Suprapubic skin (tissue), 4 donors: ENCODE results near the gene EXTL1. TPM values are rescaled to one million over a fixed set of nuclear protein-coding genes. Genes with fewer than 3 reads are reported as not detected.

Experiments used
- DNase-seq, 2 donors: peaks; one replicate each; pipeline ENCODE4 v3.0.0-alpha.2; 2019; ENCODE audit warnings: low spot score in 2 of 2
- H3K27ac ChIP-seq: fragments of 200-600 bp; sonication (generic); one replicate; pipeline ENCODE4 v1.5.1; 2019
- H3K27me3 ChIP-seq: fragments of 200-600 bp; sonication (generic); one replicate; pipeline ENCODE4 v1.5.1; 2019
- H3K36me3 ChIP-seq: fragments of 200-600 bp; sonication (generic); one replicate; pipeline ENCODE4 v1.5.1; 2019
- H3K4me1 ChIP-seq: fragments of 200-600 bp; sonication (generic); one replicate; pipeline ENCODE4 v1.5.1; 2019
- H3K4me3 ChIP-seq: fragments of 200-600 bp; sonication (generic); one replicate; pipeline ENCODE4 v1.5.1; 2019; ENCODE audit warnings: mild to moderate bottlenecking
- H3K9me3 ChIP-seq: fragments of 200-600 bp; sonication (generic); one replicate; pipeline ENCODE4 v1.5.1; 2019
- EP300 ChIP-seq: sonication (generic); formaldehyde crosslinking; IDR thresholded peaks from one replicate; pipeline ENCODE4 v1.6.1; 2017; ENCODE audit warnings: antibody characterized with exemption
- POLR2A ChIP-seq, 2 donors: fragments of 450-650 bp; IDR thresholded peaks; one replicate each; pipeline ENCODE4 v1.6.1; 2017; ENCODE audit warnings: antibody characterized with exemption in 2 of 2, mild to moderate bottlenecking in 2 of 2, moderate library complexity in 2 of 2
- POLR2AphosphoS5 ChIP-seq, 3 donors: sonication (generic); formaldehyde crosslinking; IDR thresholded peaks; one replicate each; pipeline ENCODE4 v1.6.1; 2017; ENCODE audit warnings: antibody characterized with exemption in 3 of 3
- WGBS: methylation state at CpG from one replicate; pipeline ENCODE4 v1.1.5; 2018; 5-methylcytosine and 5-hydroxymethylcytosine counted together
- total RNA-seq, 4 donors: library from RNA; depleted of rRNA; stranded (reverse); fragments of >200 nt; gene quantifications; one replicate each; pipeline ENCODE4 v1.1.0, GENCODE V29; 2016
- TF ChIP-seq, protein P1 (sequence below), 2 donors: fragments of 200-600 bp in 1 of 2; fragments of 450-650 bp in 1 of 2; sonication (generic) in 1 of 2; IDR thresholded peaks; one replicate each; pipeline ENCODE4 v1.5.1; 2016 to 2019; ENCODE audit warnings: antibody characterized with exemption in 2 of 2, mild to moderate bottlenecking in 1 of 2, moderate library complexity in 1 of 2

EXTL1 gene
- total RNA-seq, 4 donors from 2014 or later = 1.6 to 9.5 (median 4.2) TPM

DNA sequence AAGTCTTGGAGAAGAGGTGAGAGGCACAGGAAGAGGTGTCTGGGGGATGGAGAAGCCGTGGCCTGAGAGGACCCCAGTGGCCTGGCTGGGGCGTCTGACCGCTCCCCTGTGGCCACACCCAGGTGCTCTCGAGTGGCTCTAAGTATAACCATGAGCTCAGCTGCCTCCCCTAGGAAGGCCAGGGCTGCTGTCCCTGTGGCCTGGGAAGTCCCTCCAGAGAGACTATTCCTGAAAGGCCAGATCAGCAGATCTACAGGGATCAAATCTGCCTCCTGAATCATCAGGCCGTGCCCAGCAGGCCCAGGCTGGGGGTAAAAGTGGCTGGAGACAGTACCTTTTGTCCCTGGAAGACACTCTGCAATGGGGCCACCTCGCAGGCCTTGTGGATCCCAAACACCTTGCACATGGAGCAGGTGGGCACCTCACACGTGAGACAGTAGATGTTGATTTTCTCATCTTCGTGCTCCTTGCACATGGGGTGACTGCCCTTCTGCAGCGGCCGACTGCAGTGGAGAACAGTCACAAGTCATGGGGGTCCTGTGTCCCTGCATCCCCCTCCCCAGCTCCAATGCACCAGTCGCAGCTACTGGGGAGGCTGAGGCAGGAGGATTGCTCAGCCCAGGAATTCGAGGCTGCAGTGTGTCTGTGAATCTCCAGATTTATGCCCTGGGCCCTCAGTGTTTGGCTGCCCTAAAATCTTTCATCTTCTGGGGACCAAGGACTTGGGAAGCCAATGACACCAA is 39.4 kb downstream of the EXTL1 start:
- H3K9me3 ChIP-seq = no peaks in the 10 kb centered on the region
- DNase-seq = no peak
- H3K27ac ChIP-seq = no peak overlapping the region
- peaks cover 4% of the 10 kb centered on the region for H3K27me3 ChIP-seq
- no peaks in the 10 kb centered on the region for H3K4me1 ChIP-seq
- 72% methylated on average over 5 of the region's 12 CpGs for WGBS
- no peak overlapping the region for H3K4me3 ChIP-seq
- H3K36me3 ChIP-seq = peaks cover 2% of the 10 kb centered on the region
- no peak for TF ChIP-seq EP300
- TF ChIP-seq POLR2AphosphoS5 (IDR thresholded peaks at IDR 0.05) = no peak
- no peak for TF ChIP-seq POLR2A (IDR thresholded peaks at IDR 0.05)
- TF ChIP-seq, protein P1, sequence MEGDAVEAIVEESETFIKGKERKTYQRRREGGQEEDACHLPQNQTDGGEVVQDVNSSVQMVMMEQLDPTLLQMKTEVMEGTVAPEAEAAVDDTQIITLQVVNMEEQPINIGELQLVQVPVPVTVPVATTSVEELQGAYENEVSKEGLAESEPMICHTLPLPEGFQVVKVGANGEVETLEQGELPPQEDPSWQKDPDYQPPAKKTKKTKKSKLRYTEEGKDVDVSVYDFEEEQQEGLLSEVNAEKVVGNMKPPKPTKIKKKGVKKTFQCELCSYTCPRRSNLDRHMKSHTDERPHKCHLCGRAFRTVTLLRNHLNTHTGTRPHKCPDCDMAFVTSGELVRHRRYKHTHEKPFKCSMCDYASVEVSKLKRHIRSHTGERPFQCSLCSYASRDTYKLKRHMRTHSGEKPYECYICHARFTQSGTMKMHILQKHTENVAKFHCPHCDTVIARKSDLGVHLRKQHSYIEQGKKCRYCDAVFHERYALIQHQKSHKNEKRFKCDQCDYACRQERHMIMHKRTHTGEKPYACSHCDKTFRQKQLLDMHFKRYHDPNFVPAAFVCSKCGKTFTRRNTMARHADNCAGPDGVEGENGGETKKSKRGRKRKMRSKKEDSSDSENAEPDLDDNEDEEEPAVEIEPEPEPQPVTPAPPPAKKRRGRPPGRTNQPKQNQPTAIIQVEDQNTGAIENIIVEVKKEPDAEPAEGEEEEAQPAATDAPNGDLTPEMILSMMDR (IDR thresholded peaks at IDR 0.05) = no peak

DNA sequence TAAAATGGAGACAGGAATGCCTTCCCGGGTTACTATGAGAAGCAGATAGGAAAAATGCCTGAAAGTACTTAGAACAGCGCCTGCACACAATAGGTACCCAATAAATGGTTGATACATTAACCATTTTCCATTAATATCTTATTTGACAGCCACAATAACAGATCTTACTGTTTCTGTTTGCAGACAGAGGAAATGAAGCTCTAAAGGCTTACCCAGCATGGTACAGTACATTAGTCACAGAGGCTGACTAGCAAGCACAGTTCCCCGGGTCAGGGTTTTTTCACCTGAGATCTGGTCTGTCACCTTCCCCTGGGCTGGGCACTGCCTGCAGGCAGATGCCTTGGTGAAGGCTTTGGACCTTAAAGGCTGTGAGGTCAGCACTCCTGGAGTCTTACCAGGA is 43.0 kb downstream of the EXTL1 start:
- H3K36me3 ChIP-seq = peaks cover 2% of the 10 kb centered on the region
- 70% methylated on average over 3 of the region's 3 CpGs for WGBS
- H3K4me1 ChIP-seq = no peaks in the 10 kb centered on the region
- H3K9me3 ChIP-seq = no peaks in the 10 kb centered on the region
- TF ChIP-seq EP300 = no peak
- TF ChIP-seq, protein P1 (IDR thresholded peaks at IDR 0.05) = no peak
- no peak for TF ChIP-seq POLR2A (IDR thresholded peaks at IDR 0.05)
- no peak for TF ChIP-seq POLR2AphosphoS5 (IDR thresholded peaks at IDR 0.05)
- no peak for DNase-seq
- no peak overlapping the region for H3K4me3 ChIP-seq
- H3K27me3 ChIP-seq = peaks cover 17% of the 10 kb centered on the region
- H3K27ac ChIP-seq = no peak overlapping the region

DNA sequence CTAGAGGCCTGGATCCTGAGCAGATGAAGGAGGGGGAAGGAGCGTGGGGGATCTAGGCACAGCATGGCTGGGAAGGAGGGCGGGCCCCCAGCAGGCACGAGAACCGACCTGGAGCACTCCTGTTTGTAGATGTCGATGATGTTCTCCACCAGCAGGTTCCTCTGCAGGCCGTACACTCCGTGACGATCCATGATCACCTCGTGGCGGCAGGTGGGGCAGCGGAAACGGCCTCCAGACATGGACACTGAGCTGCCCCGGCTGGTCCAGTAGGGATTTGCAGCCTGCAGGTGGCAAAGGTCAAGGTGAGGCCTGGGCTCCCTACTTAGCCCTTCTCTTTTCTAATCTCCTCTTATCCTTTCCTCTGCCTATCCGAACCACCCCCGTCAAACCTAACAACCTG is 44.6 kb downstream of the EXTL1 start:
- no peak for DNase-seq
- no peak for TF ChIP-seq POLR2A (IDR thresholded peaks at IDR 0.05)
- no peak for TF ChIP-seq EP300
- TF ChIP-seq POLR2AphosphoS5 (IDR thresholded peaks at IDR 0.05) = no peak
- TF ChIP-seq, protein P1 (IDR thresholded peaks at IDR 0.05) = no peak

DNA sequence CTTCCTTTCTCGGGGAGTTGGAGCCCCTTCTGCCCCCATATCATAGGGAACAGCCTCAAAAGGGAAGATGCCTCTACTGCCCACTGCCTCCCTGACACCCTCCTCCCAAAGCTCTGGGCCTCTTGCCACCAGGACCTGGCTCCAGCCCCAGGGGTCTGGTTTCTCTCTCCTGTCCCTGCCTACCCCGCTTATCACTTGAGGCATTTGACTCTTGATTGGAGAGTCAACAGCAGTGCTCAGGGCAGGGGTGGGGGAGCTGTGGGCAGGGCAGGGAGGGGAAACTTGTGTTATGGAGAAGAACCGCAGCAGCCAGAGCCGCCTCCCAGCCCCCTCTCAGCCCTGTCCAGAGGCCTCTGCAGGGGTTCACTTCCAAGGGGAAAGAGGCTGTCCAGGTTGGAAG is 45.3 kb downstream of the EXTL1 start:
- Histone ChIP-seq H3K36me3 (no peaks in the 10 kb centered on the region), H3K27me3 (peaks cover 26% of the 10 kb centered on the region), H3K9me3 (no peaks in the 10 kb centered on the region), H3K27ac (no peak overlapping the region), H3K4me1 (no peaks in the 10 kb centered on the region), H3K4me3 (peak overlapping the region; percentile 17)
- 77% methylated on average over 4 of the region's 4 CpGs for WGBS
- DNase-seq = no peak
- no peak for TF ChIP-seq EP300
- no peak for TF ChIP-seq POLR2AphosphoS5 (IDR thresholded peaks at IDR 0.05)
- TF ChIP-seq, protein P1 (IDR thresholded peaks at IDR 0.05) = no peak
- TF ChIP-seq POLR2A (IDR thresholded peaks at IDR 0.05) = no peak

More for the DNA sequence above, 44.6 kb downstream of the EXTL1 start:
- no peak overlapping the region for H3K27ac ChIP-seq
- no peaks in the 10 kb centered on the region for H3K4me1 ChIP-seq
- peak overlapping the region; percentile 17 for H3K4me3 ChIP-seq
- H3K9me3 ChIP-seq = no peaks in the 10 kb centered on the region
- H3K27me3 ChIP-seq = peaks cover 22% of the 10 kb centered on the region
- 78% methylated on average over 15 of the region's 15 CpGs for WGBS
- H3K36me3 ChIP-seq = peaks cover under 1% of the 10 kb centered on the region

DNA sequence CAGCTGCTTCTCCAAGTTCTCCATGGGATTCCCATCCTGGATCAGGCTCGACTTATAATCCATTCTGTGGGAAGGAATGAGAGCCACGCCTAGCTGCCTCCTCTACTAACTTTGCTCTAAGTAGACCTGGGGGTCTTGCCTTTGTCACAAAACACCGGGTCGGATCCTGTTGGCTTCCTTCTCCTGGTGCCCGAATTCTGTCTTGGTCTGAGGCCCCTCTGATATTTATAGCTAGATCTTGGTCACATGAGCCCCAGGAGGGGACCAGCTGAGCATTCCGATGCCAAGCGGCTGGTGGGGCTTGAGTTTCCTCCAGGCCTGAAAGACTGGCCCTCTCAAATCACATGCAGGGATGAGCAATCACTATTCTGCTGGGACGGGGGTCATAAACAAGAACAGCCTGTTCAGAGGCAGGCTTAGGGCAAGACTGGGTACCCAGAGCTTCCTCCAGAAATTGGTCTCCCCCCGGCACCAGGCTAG is 45.9 kb downstream of the EXTL1 start, which contains the start of gene TRIM63:
TRIM63 (minus strand) TSS at position 199 of the 480 bp plus-strand sequence; CDS start at position 63, 136 bp downstream.
- H3K9me3 ChIP-seq = no peaks in the 10 kb centered on the region
- no peaks in the 10 kb centered on the region for H3K36me3 ChIP-seq
- 62% methylated on average over 9 of the region's 9 CpGs for WGBS
- TF ChIP-seq, protein P1 (IDR thresholded peaks at IDR 0.05) = no peak
- TF ChIP-seq EP300 = no peak
- peaks cover 26% of the 10 kb centered on the region for H3K27me3 ChIP-seq
- DNase-seq = no peak
- no peak within 1 kb of the TSS for H3K27ac ChIP-seq
- H3K4me1 ChIP-seq = no peaks in the 10 kb centered on the region
- H3K4me3 ChIP-seq = peak within 1 kb of the TSS; percentile 17
